Coronary artery (tissue), 2 donors: Measurements from ENCODE around the gene ZCCHC2.

Source experiments
- DNase-seq: peaks from one replicate; pipeline ENCODE4 v3.0.0-alpha.2; 2017; ENCODE audit warnings: low spot score
- H3K27ac ChIP-seq, 2 donors: fragments of 200-600 bp; sonication (generic); one replicate each; pipeline ENCODE4 v1.5.1; 2016 to 2019
- H3K4me3 ChIP-seq: fragments of 200-600 bp; sonication (generic); 2 replicates; pipeline ENCODE4 v1.5.1; 2016; ENCODE audit warnings: mild to moderate bottlenecking, moderate library complexity
- CTCF ChIP-seq: fragments of 200-600 bp; sonication (generic); IDR thresholded peaks from one replicate; pipeline ENCODE4 v1.5.1; 2019; ENCODE audit warnings: antibody characterized with exemption

Gene ZCCHC2

GRCh38 chr18:62510789-62511188, 12.0 kb upstream of the ZCCHC2 start:
- H3K27ac ChIP-seq: no peak overlapping the region
- TF ChIP-seq CTCF: no peak
- no peak for DNase-seq
- no peak overlapping the region for H3K4me3 ChIP-seq

- TF ChIP-seq CTCF: no peak
- H3K4me3 ChIP-seq: no peak overlapping the region
- DNase-seq: no peak
- no peak overlapping the region for H3K27ac ChIP-seq
Measured at GRCh38 chr18:62512532-62512931, 10.3 kb upstream of the ZCCHC2 start.

- no peak for DNase-seq
- Histone ChIP-seq H3K27ac (no peak overlapping the region), H3K4me3 (no peak overlapping the region)
- TF ChIP-seq CTCF: no peak
Measured at GRCh38 chr18:62512996-62513395, 9.8 kb upstream of the ZCCHC2 start.

GRCh38 chr18:62514570-62514969, 8.3 kb upstream of the ZCCHC2 start:
- Histone ChIP-seq H3K4me3 (no peak overlapping the region), H3K27ac (no peak overlapping the region)
- DNase-seq: no peak
- no peak for TF ChIP-seq CTCF

GRCh38 chr18:62516242-62516641, 6.6 kb upstream of the ZCCHC2 start:
- DNase-seq: no peak
- Histone ChIP-seq H3K4me3 (no peak overlapping the region), H3K27ac (no peak overlapping the region)
- no peak for TF ChIP-seq CTCF

GRCh38 chr18:62518460-62519375, 4.1 kb upstream of the ZCCHC2 start:
- no peak overlapping the region for H3K4me3 ChIP-seq
- DNase-seq: no peak
- no peak overlapping the region for H3K27ac ChIP-seq
- TF ChIP-seq CTCF: no peak

GRCh38 chr18:62519684-62520083, 3.1 kb upstream of the ZCCHC2 start:
- H3K4me3 ChIP-seq: no peak overlapping the region
- no peak overlapping the region for H3K27ac ChIP-seq
- TF ChIP-seq CTCF: no peak
- DNase-seq: no peak
